ENCODE measurements around the gene COL28A1. TPM values are rescaled to one million over a fixed set of nuclear protein-coding genes. Genes with fewer than 3 reads are reported as not detected.

The COL28A1 gene
- total RNA-seq, 4 donors from 2014 or later = 0.60 to 4.4 (median 4.1) TPM

GRCh38 chr7:7421826-7422225 lies 113.8 kb downstream of the COL28A1 start:
- intact Hi-C loops (cut with DNase I; ENCODE audit: low total_unique reads) = no loop called here
- in situ Hi-C loops (cut with MboI; ENCODE audit: low pct_ligation_motif_present in 1 of 4, low pct_unique_long_range_greater_than_20kb in 1 of 4, low sequenced_read_pairs in 3 of 4) = loop anchor here in 1 of 4 donors (5.0 kb wide), 1 partner anchor 115 kb away; the partner anchor contains the start of gene COL28A1

DNA sequence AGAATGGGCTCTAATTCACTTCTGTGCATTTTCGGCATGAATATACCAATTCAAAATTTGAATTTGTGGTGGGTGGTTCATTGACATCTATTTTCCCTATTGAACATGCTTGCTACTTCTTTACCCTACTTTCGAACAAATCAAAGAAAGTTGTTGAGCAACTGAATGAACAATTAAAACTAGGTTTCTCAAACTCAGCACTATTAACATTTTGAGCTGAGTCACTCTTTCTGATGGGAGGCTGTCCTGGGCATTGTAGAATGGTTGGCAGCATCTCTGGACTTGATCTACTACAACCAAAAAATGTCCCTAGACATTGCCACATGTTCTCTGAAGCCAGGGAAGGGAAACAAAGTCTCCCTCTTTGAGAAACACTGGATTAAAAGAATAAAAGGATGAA lies 116.7 kb downstream of the COL28A1 start:
- no peak for TF ChIP-seq POLR2A (IDR thresholded peaks at IDR 0.05)
- TF ChIP-seq, protein P1, sequence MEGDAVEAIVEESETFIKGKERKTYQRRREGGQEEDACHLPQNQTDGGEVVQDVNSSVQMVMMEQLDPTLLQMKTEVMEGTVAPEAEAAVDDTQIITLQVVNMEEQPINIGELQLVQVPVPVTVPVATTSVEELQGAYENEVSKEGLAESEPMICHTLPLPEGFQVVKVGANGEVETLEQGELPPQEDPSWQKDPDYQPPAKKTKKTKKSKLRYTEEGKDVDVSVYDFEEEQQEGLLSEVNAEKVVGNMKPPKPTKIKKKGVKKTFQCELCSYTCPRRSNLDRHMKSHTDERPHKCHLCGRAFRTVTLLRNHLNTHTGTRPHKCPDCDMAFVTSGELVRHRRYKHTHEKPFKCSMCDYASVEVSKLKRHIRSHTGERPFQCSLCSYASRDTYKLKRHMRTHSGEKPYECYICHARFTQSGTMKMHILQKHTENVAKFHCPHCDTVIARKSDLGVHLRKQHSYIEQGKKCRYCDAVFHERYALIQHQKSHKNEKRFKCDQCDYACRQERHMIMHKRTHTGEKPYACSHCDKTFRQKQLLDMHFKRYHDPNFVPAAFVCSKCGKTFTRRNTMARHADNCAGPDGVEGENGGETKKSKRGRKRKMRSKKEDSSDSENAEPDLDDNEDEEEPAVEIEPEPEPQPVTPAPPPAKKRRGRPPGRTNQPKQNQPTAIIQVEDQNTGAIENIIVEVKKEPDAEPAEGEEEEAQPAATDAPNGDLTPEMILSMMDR (IDR thresholded peaks at IDR 0.05) = no peak
- no peak for TF ChIP-seq EP300 (IDR thresholded peaks at IDR 0.05; ENCODE audit: low read depth)
- no peak for TF ChIP-seq POLR2AphosphoS5 (IDR thresholded peaks at IDR 0.05)
- Histone ChIP-seq H3K36me3 (no peaks in the 10 kb centered on the region), H3K9me3 (no peaks in the 10 kb centered on the region), H3K4me1 (peaks cover 8 to 27% (median 19%) of the 10 kb centered on the region in 4 donors), H3K27me3 (no peaks in the 10 kb centered on the region), H3K27ac (no peak overlapping the region), H3K4me3 (no peak overlapping the region)
- in situ Hi-C loops (cut with MboI; ENCODE audit: low pct_ligation_motif_present in 1 of 4, low pct_unique_long_range_greater_than_20kb in 1 of 4, low sequenced_read_pairs in 3 of 4) (no loop called here), intact Hi-C loops (cut with DNase I; ENCODE audit: low total_unique reads) (no loop called here)
- WGBS, 2 donors (ENCODE audit: low coverage in 1 of 2) = 89 to 93% methylated on average over 2 of the region's 2 CpGs
- no peak for DNase-seq

More at GRCh38 chr7:7421826-7422225, 113.8 kb downstream of the COL28A1 start:
- Histone ChIP-seq H3K4me3 (no peak overlapping the region), H3K9me3 (no peaks in the 10 kb centered on the region), H3K27me3 (no peaks in the 10 kb centered on the region), H3K27ac (no peak overlapping the region), H3K4me1 (peaks cover 0 to under 1% (median under 1%) of the 10 kb centered on the region in 4 donors), H3K36me3 (no peaks in the 10 kb centered on the region)
- WGBS, 2 donors (ENCODE audit: low coverage in 1 of 2) = 42 to 64% methylated on average over 2 of the region's 2 CpGs
- no peak for TF ChIP-seq POLR2AphosphoS5 (IDR thresholded peaks at IDR 0.05)
- no peak for DNase-seq

DNA sequence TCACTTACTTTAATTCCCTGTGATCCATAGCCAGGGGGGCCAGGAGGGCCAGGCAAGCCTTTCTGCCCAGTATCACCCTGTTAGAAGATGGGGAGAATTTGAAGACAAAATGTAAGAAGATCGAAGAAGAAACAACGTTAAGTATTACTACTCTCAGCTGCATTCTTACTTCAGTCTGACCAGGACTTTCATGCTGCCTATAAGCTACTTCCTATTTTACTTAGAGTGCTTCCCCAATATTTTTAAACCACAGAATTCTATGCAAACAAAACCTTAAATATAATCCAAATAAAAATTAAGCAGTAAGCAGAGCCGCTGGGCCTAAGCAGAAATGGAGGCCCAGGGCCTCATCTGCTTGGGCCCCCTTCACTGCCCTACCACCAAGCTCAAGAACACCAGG lies 117.8 kb downstream of the COL28A1 start:
- no peak overlapping the region for H3K4me3 ChIP-seq
- WGBS, 2 donors (ENCODE audit: low coverage in 1 of 2) = 71 to 77% methylated on average over 3 of the region's 3 CpGs
- no peak for DNase-seq
- no peaks in the 10 kb centered on the region for H3K9me3 ChIP-seq
- no peaks in the 10 kb centered on the region for H3K36me3 ChIP-seq
- in situ Hi-C loops (cut with MboI; ENCODE audit: low pct_ligation_motif_present in 1 of 4, low pct_unique_long_range_greater_than_20kb in 1 of 4, low sequenced_read_pairs in 3 of 4) (no loop called here), intact Hi-C loops (cut with DNase I; ENCODE audit: low total_unique reads) (no loop called here)
- no peaks in the 10 kb centered on the region for H3K27me3 ChIP-seq
- H3K27ac ChIP-seq = no peak overlapping the region
- peaks cover 8 to 28% (median 20%) of the 10 kb centered on the region in 4 donors for H3K4me1 ChIP-seq
- TF ChIP-seq, protein P1 (IDR thresholded peaks at IDR 0.05) = no peak
- TF ChIP-seq POLR2A (IDR thresholded peaks at IDR 0.05) = no peak
- no peak for TF ChIP-seq POLR2AphosphoS5 (IDR thresholded peaks at IDR 0.05)
- no peak for TF ChIP-seq EP300 (IDR thresholded peaks at IDR 0.05; ENCODE audit: low read depth)

DNA sequence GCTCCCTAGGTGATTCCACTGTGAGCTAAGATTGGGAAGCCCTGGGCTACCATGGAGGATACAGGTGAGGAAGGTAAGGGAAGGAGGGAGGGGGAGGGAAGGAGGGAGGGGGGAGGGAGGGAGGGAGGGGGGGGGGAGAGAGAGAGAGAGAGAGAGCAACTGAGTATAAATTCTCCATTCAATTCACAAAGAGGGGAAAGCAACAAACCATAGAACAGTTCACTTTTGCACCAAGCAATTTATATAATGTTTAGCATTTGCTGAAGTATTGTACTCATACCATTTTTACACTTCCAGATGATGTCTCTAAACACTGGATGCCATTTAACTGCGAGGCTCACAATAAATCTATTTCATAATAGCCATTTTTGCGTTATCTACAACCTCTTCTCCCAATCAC lies 118.3 kb downstream of the COL28A1 start:
- H3K27ac ChIP-seq = no peak overlapping the region
- intact Hi-C loops (cut with DNase I; ENCODE audit: low total_unique reads) = no loop called here

More for the DNA sequence above, 118.3 kb downstream of the COL28A1 start:
- Histone ChIP-seq H3K4me3 (no peak overlapping the region), H3K27me3 (no peaks in the 10 kb centered on the region), H3K36me3 (no peaks in the 10 kb centered on the region), H3K9me3 (no peaks in the 10 kb centered on the region), H3K4me1 (peaks cover 8 to 28% (median 20%) of the 10 kb centered on the region in 4 donors)
- TF ChIP-seq EP300 (IDR thresholded peaks at IDR 0.05; ENCODE audit: low read depth) (no peak), POLR2A (IDR thresholded peaks at IDR 0.05) (no peak), POLR2AphosphoS5 (IDR thresholded peaks at IDR 0.05) (no peak)
- TF ChIP-seq, protein P1 (IDR thresholded peaks at IDR 0.05) = no peak
- no peak for DNase-seq
- WGBS, 2 donors (ENCODE audit: low coverage in 1 of 2) = 84 to 85% methylated on average over 2 of the region's 2 CpGs
- in situ Hi-C loops (cut with MboI; ENCODE audit: low pct_ligation_motif_present in 1 of 4, low pct_unique_long_range_greater_than_20kb in 1 of 4, low sequenced_read_pairs in 3 of 4) = no loop called here
